Lower lobe of right lung (tissue), 2 donors: ENCODE data around the gene TWF2. TPM values are rescaled to one million over a fixed set of nuclear protein-coding genes. Genes with fewer than 3 reads are reported as not detected.

Experiments used
- ATAC-seq, 2 donors: fragments of 200-7000 bp; cut with Tn5 transposase; one replicate each; pipeline ENCODE4 v1.9.1; 2020 to 2022; ENCODE audit warnings: mild to moderate bottlenecking in 2 of 2, moderate library complexity in 2 of 2
- DNase-seq: peaks from one replicate; pipeline ENCODE4 v3.0.0-alpha.2; 2020
- H3K27ac ChIP-seq: fragments of 200-600 bp; one replicate; pipeline ENCODE4 v1.8.0; 2022
- H3K27me3 ChIP-seq: fragments of 200-600 bp; one replicate; pipeline ENCODE4 v1.8.0; 2022; ENCODE audit warnings: low read depth
- H3K36me3 ChIP-seq: fragments of 200-600 bp; one replicate; pipeline ENCODE4 v1.8.0; 2022; ENCODE audit warnings: mild to moderate bottlenecking
- H3K4me1 ChIP-seq: fragments of 200-600 bp; one replicate; pipeline ENCODE4 v1.8.0; 2022
- H3K4me3 ChIP-seq: fragments of 200-600 bp; one replicate; pipeline ENCODE4 v1.8.0; 2022; ENCODE audit warnings: mild to moderate bottlenecking
- H3K9me3 ChIP-seq: fragments of 200-600 bp; one replicate; pipeline ENCODE4 v1.8.0; 2022
- CTCF ChIP-seq: fragments of 200-600 bp; IDR thresholded peaks from one replicate; pipeline ENCODE4 v1.8.0; 2022; ENCODE audit warnings: antibody characterized with exemption, mild to moderate bottlenecking
- intact Hi-C: fragments of 100-400 bp; cut with DNase I; formaldehyde crosslinking; loops from one replicate; pipeline ENCODE4 v1.11.0; 2022
- total RNA-seq: library from RNA; stranded (reverse); fragmentation: NEBNext Ultra II Directional; extraction: Animal tissue kit (Norgen Biotek cat#: 25700); gene quantifications from one replicate; pipeline ENCODE4 v1.2.1, GENCODE V29; 2021
- donor health status: DM: no; HTN: yes; CAD: no; lungs with severe emphysema.

The TWF2 gene
- total RNA-seq, 1 donor from 2014 or later = 62.2 TPM

GRCh38 chr3:52185837-52186236 is 53.1 kb downstream of the TWF2 start:
- DNase-seq (peak; percentile 73), ATAC-seq (peak; percentile 40 to 43)
- intact Hi-C loops = no loop called here
- Histone ChIP-seq H3K9me3 (no peaks in the 10 kb centered on the region), H3K27ac (no peak overlapping the region), H3K36me3 (no peaks in the 10 kb centered on the region), H3K27me3 (no peaks in the 10 kb centered on the region), H3K4me3 (no peak overlapping the region), H3K4me1 (peaks cover 17% of the 10 kb centered on the region)
- TF ChIP-seq CTCF = no peak

GRCh38 chr3:52185311-52185710 is 53.6 kb downstream of the TWF2 start:
- ATAC-seq (no peak), DNase-seq (no peak)
- TF ChIP-seq CTCF = no peak
- H3K36me3 ChIP-seq = no peaks in the 10 kb centered on the region
- H3K4me1 ChIP-seq = peaks cover 11% of the 10 kb centered on the region
- no peaks in the 10 kb centered on the region for H3K27me3 ChIP-seq
- no peak overlapping the region for H3K27ac ChIP-seq
- no peak overlapping the region for H3K4me3 ChIP-seq
- no peaks in the 10 kb centered on the region for H3K9me3 ChIP-seq
- intact Hi-C loops = no loop called here

- Histone ChIP-seq H3K9me3 (no peaks in the 10 kb centered on the region), H3K27ac (no peak overlapping the region), H3K4me3 (no peak overlapping the region), H3K36me3 (no peaks in the 10 kb centered on the region), H3K27me3 (no peaks in the 10 kb centered on the region), H3K4me1 (peaks cover 5% of the 10 kb centered on the region)
- ATAC-seq (no peak), DNase-seq (no peak)
- intact Hi-C loops = no loop called here
- no peak for TF ChIP-seq CTCF
Observed at GRCh38 chr3:52184690-52185089, 54.3 kb downstream of the TWF2 start.

- H3K27me3 ChIP-seq = no peaks in the 10 kb centered on the region
- no peaks in the 10 kb centered on the region for H3K4me1 ChIP-seq
- H3K36me3 ChIP-seq = no peaks in the 10 kb centered on the region
- H3K27ac ChIP-seq = no peak overlapping the region
- no peak for TF ChIP-seq CTCF
- ATAC-seq (no peak), DNase-seq (no peak)
- no peaks in the 10 kb centered on the region for H3K9me3 ChIP-seq
- no peak overlapping the region for H3K4me3 ChIP-seq
- intact Hi-C loops = no loop called here
Observed at GRCh38 chr3:52183786-52184445, 55.0 kb downstream of the TWF2 start.

- Histone ChIP-seq H3K4me1 (peaks cover 2% of the 10 kb centered on the region), H3K27me3 (no peaks in the 10 kb centered on the region), H3K9me3 (no peaks in the 10 kb centered on the region), H3K36me3 (no peaks in the 10 kb centered on the region), H3K4me3 (no peak overlapping the region), H3K27ac (no peak overlapping the region)
- no peak for ATAC-seq
- DNase-seq = no peak
- TF ChIP-seq CTCF = no peak
- intact Hi-C loops = no loop called here
Observed at GRCh38 chr3:52182691-52183090, 56.3 kb downstream of the TWF2 start.
